ENCODE results near the gene IL6R. TPM values are rescaled to one million over a fixed set of nuclear protein-coding genes. Genes with fewer than 3 reads are reported as not detected.

The IL6R gene
- total RNA-seq, 4 donors from 2014 or later = 16.1 to 22.9 (median 20.8) TPM

GRCh38 chr1:154441241-154441888 is 36.2 kb downstream of the IL6R start:
- no peak for DNase-seq (ENCODE audit: low spot score in 2 of 2)
- no peaks in the 10 kb centered on the region for H3K9me3 ChIP-seq
- H3K27ac ChIP-seq = no peak overlapping the region
- H3K4me3 ChIP-seq = no peak overlapping the region
- TF ChIP-seq EP300 (IDR thresholded peaks at IDR 0.05) = no peak
- no peak for TF ChIP-seq POLR2A (IDR thresholded peaks at IDR 0.05)
- TF ChIP-seq POLR2AphosphoS5 (IDR thresholded peaks at IDR 0.05) = no peak
- TF ChIP-seq, protein P1, sequence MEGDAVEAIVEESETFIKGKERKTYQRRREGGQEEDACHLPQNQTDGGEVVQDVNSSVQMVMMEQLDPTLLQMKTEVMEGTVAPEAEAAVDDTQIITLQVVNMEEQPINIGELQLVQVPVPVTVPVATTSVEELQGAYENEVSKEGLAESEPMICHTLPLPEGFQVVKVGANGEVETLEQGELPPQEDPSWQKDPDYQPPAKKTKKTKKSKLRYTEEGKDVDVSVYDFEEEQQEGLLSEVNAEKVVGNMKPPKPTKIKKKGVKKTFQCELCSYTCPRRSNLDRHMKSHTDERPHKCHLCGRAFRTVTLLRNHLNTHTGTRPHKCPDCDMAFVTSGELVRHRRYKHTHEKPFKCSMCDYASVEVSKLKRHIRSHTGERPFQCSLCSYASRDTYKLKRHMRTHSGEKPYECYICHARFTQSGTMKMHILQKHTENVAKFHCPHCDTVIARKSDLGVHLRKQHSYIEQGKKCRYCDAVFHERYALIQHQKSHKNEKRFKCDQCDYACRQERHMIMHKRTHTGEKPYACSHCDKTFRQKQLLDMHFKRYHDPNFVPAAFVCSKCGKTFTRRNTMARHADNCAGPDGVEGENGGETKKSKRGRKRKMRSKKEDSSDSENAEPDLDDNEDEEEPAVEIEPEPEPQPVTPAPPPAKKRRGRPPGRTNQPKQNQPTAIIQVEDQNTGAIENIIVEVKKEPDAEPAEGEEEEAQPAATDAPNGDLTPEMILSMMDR (IDR thresholded peaks at IDR 0.05) = no peak
- no peaks in the 10 kb centered on the region for H3K27me3 ChIP-seq
- WGBS = 92% methylated on average over 8 of the region's 8 CpGs
- H3K4me1 ChIP-seq = peaks cover 4% of the 10 kb centered on the region
- peaks cover 26% of the 10 kb centered on the region for H3K36me3 ChIP-seq

- no peak for TF ChIP-seq POLR2A (IDR thresholded peaks at IDR 0.05)
- H3K4me1 ChIP-seq = no peaks in the 10 kb centered on the region
- no peak for DNase-seq (ENCODE audit: low spot score in 2 of 2)
- no peaks in the 10 kb centered on the region for H3K27me3 ChIP-seq
- no peak overlapping the region for H3K4me3 ChIP-seq
- H3K27ac ChIP-seq = no peak overlapping the region
- 89% methylated on average over 12 of the region's 13 CpGs for WGBS
- no peaks in the 10 kb centered on the region for H3K9me3 ChIP-seq
- H3K36me3 ChIP-seq = peaks cover 32% of the 10 kb centered on the region
These were observed 37.0 kb downstream of the IL6R start for GRCh38 chr1:154442006-154442740.

DNA sequence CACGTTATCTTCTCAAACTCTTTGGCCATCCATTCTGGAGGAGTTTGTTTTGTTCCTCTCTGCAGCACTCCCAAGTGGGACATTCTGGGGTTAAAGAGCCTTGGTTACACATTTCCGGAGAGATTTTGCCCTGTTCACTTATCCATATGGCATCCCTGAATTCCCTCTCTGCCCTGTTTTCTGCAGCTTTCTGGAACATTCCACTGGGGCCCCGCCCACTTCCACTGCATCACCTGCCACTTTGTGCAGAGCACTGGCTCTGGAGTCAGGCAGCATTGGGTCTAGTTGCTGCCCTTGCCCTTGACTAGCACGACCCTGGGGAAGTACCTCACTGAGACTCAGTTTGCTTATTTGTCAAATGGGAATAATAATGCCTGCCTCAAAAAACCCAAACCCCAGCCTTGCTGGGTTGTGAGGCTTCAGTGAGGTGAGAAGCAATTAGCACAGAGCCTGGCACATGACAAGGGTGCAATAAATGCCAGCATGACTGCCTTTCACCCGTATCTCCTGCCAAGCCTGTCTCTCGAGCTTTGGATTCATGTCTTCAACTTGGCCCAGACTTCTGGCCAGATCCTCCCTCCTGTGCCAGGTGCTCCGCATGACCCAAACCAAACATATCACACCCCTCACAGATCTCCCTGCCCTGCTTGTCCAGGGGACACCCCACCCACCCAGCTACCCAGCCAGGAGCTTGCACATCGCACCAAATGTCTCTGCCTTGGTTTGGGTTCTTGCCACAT is 38.3 kb downstream of the IL6R start:
- no peak for TF ChIP-seq POLR2AphosphoS5 (IDR thresholded peaks at IDR 0.05)
- TF ChIP-seq POLR2A (IDR thresholded peaks at IDR 0.05) = no peak
- TF ChIP-seq, protein P1 (IDR thresholded peaks at IDR 0.05) = no peak
- TF ChIP-seq EP300 (IDR thresholded peaks at IDR 0.05) = no peak
- DNase-seq (ENCODE audit: low spot score in 2 of 2) = no peak
- no peak overlapping the region for H3K4me3 ChIP-seq
- H3K9me3 ChIP-seq = no peaks in the 10 kb centered on the region
- 67% methylated on average over 8 of the region's 8 CpGs for WGBS
- H3K27me3 ChIP-seq = no peaks in the 10 kb centered on the region
- peaks cover 41% of the 10 kb centered on the region for H3K36me3 ChIP-seq
- no peak overlapping the region for H3K27ac ChIP-seq
- no peaks in the 10 kb centered on the region for H3K4me1 ChIP-seq

DNA sequence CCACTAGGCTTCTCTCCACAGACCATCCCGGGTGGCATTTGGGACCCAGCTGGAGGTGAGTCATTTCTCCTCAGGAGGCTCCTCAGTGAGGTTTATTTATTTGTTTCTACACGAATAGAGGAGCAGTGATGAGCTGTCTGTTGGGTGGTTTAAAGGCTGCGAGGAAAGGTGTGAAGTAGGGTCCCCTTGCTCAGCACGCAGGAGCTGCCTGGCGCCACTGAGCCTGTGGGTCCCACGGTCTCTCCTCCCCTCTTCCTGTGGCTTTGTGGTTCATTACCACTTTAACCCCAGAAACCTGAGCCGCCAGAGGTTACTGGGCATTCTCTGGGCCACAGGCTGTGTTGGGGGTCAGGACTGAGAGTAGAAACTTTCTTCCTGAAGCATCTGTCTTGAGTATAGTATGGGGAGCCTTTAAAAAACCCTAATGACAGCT is 39.9 kb downstream of the IL6R start:
- WGBS = 69% methylated on average over 7 of the region's 7 CpGs
- Histone ChIP-seq H3K27ac (peak overlapping the region; percentile 14), H3K4me3 (no peak overlapping the region), H3K27me3 (no peaks in the 10 kb centered on the region), H3K36me3 (peaks cover 52% of the 10 kb centered on the region), H3K9me3 (no peaks in the 10 kb centered on the region), H3K4me1 (no peaks in the 10 kb centered on the region)
- TF ChIP-seq, protein P1 (IDR thresholded peaks at IDR 0.05) = no peak
- TF ChIP-seq POLR2A (IDR thresholded peaks at IDR 0.05) = no peak
- TF ChIP-seq POLR2AphosphoS5 (IDR thresholded peaks at IDR 0.05) = no peak
- no peak for TF ChIP-seq EP300 (IDR thresholded peaks at IDR 0.05)
- DNase-seq (ENCODE audit: low spot score in 2 of 2) = no peak

- 72% methylated on average over 10 of the region's 10 CpGs for WGBS
- H3K4me3 ChIP-seq = no peak overlapping the region
- no peaks in the 10 kb centered on the region for H3K9me3 ChIP-seq
- peak overlapping the region; percentile 62 for H3K27ac ChIP-seq
- no peaks in the 10 kb centered on the region for H3K4me1 ChIP-seq
- peaks cover 61% of the 10 kb centered on the region for H3K36me3 ChIP-seq
- peak in 1 of 2 donors; percentile 78 for DNase-seq (ENCODE audit: low spot score in 2 of 2)
- TF ChIP-seq EP300 (IDR thresholded peaks at IDR 0.05) (peak; percentile 8), POLR2A (IDR thresholded peaks at IDR 0.05) (no peak)
- no peaks in the 10 kb centered on the region for H3K27me3 ChIP-seq
These were observed 41.1 kb downstream of the IL6R start for GRCh38 chr1:154446292-154446691.

DNA sequence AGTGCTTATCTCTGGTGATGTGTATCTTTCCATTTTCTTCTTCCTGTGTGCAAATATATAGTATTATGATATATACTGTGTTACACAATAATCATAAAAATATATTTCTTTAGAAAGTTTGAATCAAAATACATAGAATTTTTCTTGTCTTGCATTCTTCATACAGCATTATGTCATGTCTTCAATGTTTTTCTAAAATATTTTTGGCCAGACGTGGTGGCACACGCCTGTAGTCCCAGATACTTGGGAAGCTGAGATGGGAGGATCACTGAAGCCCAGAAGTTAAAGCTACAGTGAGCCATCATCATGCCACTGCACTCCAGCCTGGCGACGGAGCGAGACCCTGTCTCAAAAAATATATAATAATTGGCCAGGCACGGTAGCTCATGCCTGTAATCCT is 41.6 kb downstream of the IL6R start:
- no peak for DNase-seq (ENCODE audit: low spot score in 2 of 2)
- H3K4me1 ChIP-seq = no peaks in the 10 kb centered on the region
- TF ChIP-seq EP300 (IDR thresholded peaks at IDR 0.05) (no peak), POLR2AphosphoS5 (IDR thresholded peaks at IDR 0.05) (no peak), POLR2A (IDR thresholded peaks at IDR 0.05) (no peak)
- TF ChIP-seq, protein P1 (IDR thresholded peaks at IDR 0.05) = no peak
- H3K36me3 ChIP-seq = peaks cover 63% of the 10 kb centered on the region
- H3K27ac ChIP-seq = no peak overlapping the region
- no peaks in the 10 kb centered on the region for H3K27me3 ChIP-seq
- no peaks in the 10 kb centered on the region for H3K9me3 ChIP-seq
- WGBS = 95% methylated on average over 6 of the region's 6 CpGs
- H3K4me3 ChIP-seq = no peak overlapping the region

All from suprapubic skin (tissue), 4 donors.